Cardiac muscle cell (in vitro differentiated cells and primary cell): Measurements from ENCODE around the gene BEST3. TPM values are rescaled to one million over a fixed set of nuclear protein-coding genes. Genes with fewer than 3 reads are reported as not detected.
A peak's percentile ranks its signal among the peaks of the same experiment; 100 is the strongest.

Source experiments
- DNase-seq, 2 donors: peaks; one replicate each; pipeline versions ENCODE4 v3.0.0 to v3.0.0-alpha.2; 2010 to 2017; ENCODE audit warnings: low read depth in 1 of 2, low spot score in 1 of 2
- H3K27ac ChIP-seq: fragments of 200-600 bp; sonication (generic); 2 replicates; pipeline ENCODE4 v1.5.1; 2016
- H3K27me3 ChIP-seq: fragments of 200-600 bp; sonication (generic); 2 replicates; pipeline ENCODE4 v1.6.0; 2016; ENCODE audit warnings: control low read depth
- H3K36me3 ChIP-seq: fragments of 200-600 bp; sonication (generic); 2 replicates; pipeline ENCODE4 v1.5.1; 2016; ENCODE audit warnings: control low read depth
- H3K4me1 ChIP-seq: fragments of 200-600 bp; sonication (generic); 2 replicates; pipeline ENCODE4 v1.8.1; 2017; ENCODE audit warnings: low read depth, mild to moderate bottlenecking, mixed run types
- H3K4me3 ChIP-seq: fragments of 200-600 bp; sonication (generic); 2 replicates; pipeline ENCODE4 v1.5.1; 2016; ENCODE audit warnings: mild to moderate bottlenecking
- H3K9me3 ChIP-seq: fragments of 200-600 bp; sonication (generic); 2 replicates; pipeline ENCODE4 v1.5.1; 2017; ENCODE audit warnings: low read depth, mild to moderate bottlenecking, control low read depth
- polyA plus RNA-seq: library from polyadenylated mRNA; unstranded; fragments of >200 nt; fragmentation: Nextera tagmentation; extraction: Ambion mirVana; gene quantifications from 2 replicates; pipeline ENCODE4 v1.2.1, GENCODE V29; 2016
- total RNA-seq: library from RNA; depleted of rRNA; stranded (reverse); fragments of >200 nt; gene quantifications from 2 replicates; pipeline ENCODE4 v1.2.3, GENCODE V29; 2016
- TF ChIP-seq, protein P1 (sequence below): IDR thresholded peaks from 2 replicates; pipeline ENCODE4 v1.5.1; 2012; ENCODE audit warnings: low read depth, mild to moderate bottlenecking, low read length

BEST3 gene
- total and polyA plus RNA-seq, 2 experiments from 2014 or later = not detected

DNA sequence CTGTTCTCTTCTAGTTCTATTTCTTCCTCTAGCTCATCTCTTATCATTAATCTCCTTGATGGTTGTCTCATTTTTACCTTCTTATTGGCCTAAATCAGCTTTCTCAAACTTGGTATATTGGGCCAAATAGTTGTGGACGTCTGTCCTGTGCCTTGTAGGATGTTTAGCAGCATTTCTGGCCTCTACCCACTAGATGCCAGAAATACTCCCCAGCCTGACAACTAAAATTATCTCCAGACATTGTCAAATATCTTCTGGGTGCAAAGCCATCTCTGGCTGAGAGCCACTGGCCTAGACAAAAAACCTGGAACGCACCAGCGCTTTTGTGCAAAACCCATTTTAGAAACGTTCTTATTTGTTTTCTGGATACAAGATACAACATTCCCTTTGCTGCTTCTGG lies 49.6 kb downstream of the BEST3 start:
- TF ChIP-seq, protein P1, sequence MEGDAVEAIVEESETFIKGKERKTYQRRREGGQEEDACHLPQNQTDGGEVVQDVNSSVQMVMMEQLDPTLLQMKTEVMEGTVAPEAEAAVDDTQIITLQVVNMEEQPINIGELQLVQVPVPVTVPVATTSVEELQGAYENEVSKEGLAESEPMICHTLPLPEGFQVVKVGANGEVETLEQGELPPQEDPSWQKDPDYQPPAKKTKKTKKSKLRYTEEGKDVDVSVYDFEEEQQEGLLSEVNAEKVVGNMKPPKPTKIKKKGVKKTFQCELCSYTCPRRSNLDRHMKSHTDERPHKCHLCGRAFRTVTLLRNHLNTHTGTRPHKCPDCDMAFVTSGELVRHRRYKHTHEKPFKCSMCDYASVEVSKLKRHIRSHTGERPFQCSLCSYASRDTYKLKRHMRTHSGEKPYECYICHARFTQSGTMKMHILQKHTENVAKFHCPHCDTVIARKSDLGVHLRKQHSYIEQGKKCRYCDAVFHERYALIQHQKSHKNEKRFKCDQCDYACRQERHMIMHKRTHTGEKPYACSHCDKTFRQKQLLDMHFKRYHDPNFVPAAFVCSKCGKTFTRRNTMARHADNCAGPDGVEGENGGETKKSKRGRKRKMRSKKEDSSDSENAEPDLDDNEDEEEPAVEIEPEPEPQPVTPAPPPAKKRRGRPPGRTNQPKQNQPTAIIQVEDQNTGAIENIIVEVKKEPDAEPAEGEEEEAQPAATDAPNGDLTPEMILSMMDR = no peak
- H3K4me3 ChIP-seq = no peak overlapping the region
- no peaks in the 10 kb centered on the region for H3K9me3 ChIP-seq
- peaks cover 9% of the 10 kb centered on the region for H3K4me1 ChIP-seq
- no peak for DNase-seq
- no peaks in the 10 kb centered on the region for H3K27me3 ChIP-seq
- H3K36me3 ChIP-seq = no peaks in the 10 kb centered on the region
- no peak overlapping the region for H3K27ac ChIP-seq

GRCh38 chr12:69648476-69648875 lies 50.6 kb downstream of the BEST3 start:
- H3K4me1 ChIP-seq = peaks cover 9% of the 10 kb centered on the region
- no peak overlapping the region for H3K27ac ChIP-seq
- H3K36me3 ChIP-seq = no peaks in the 10 kb centered on the region
- no peaks in the 10 kb centered on the region for H3K27me3 ChIP-seq
- TF ChIP-seq, protein P1 = no peak
- peak in 1 of 2 donors; percentile 91 for DNase-seq
- H3K9me3 ChIP-seq = no peaks in the 10 kb centered on the region
- no peak overlapping the region for H3K4me3 ChIP-seq

DNA sequence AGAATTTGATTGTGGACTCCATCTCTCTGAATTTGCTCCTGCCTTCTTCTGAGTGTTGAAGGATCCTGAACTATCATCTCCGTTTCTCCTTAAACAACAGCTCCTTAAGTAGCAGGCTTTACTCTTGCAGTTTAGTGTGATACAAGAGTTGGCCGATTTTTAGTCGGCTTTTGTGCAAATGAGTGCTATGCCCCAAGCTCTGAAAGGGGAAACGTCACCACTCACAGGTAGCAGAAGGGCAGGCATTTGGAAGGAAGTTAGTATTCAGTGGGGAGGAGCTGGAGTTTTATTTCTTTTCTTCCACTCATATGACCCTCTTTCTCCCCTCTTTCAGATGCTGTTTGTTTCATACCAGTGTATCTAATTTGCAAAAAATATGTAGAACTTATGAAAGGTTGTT lies 51.9 kb downstream of the BEST3 start:
- Histone ChIP-seq H3K36me3 (no peaks in the 10 kb centered on the region), H3K27ac (peak overlapping the region; percentile 52), H3K27me3 (no peaks in the 10 kb centered on the region), H3K9me3 (no peaks in the 10 kb centered on the region), H3K4me3 (no peak overlapping the region), H3K4me1 (peaks cover 9% of the 10 kb centered on the region)
- DNase-seq = peak in 1 of 2 donors; percentile 31
- TF ChIP-seq, protein P1 = no peak

GRCh38 chr12:69645031-69645430 lies 54.1 kb downstream of the BEST3 start:
- Histone ChIP-seq H3K4me3 (no peak overlapping the region), H3K27me3 (no peaks in the 10 kb centered on the region), H3K4me1 (peaks cover 9% of the 10 kb centered on the region), H3K9me3 (no peaks in the 10 kb centered on the region), H3K27ac (no peak overlapping the region), H3K36me3 (no peaks in the 10 kb centered on the region)
- TF ChIP-seq, protein P1 = no peak
- no peak for DNase-seq

GRCh38 chr12:69644511-69644910 lies 54.6 kb downstream of the BEST3 start:
- H3K36me3 ChIP-seq = no peaks in the 10 kb centered on the region
- H3K9me3 ChIP-seq = no peaks in the 10 kb centered on the region
- no peaks in the 10 kb centered on the region for H3K27me3 ChIP-seq
- TF ChIP-seq, protein P1 = no peak
- H3K4me3 ChIP-seq = no peak overlapping the region
- H3K27ac ChIP-seq = no peak overlapping the region
- DNase-seq = no peak
- peaks cover 9% of the 10 kb centered on the region for H3K4me1 ChIP-seq

- no peaks in the 10 kb centered on the region for H3K36me3 ChIP-seq
- H3K4me3 ChIP-seq = no peak overlapping the region
- TF ChIP-seq, protein P1 = no peak
Observed at GRCh38 chr12:69642531-69642930, 56.6 kb downstream of the BEST3 start.

More at GRCh38 chr12:69642531-69642930, 56.6 kb downstream of the BEST3 start:
- H3K9me3 ChIP-seq = no peaks in the 10 kb centered on the region
- H3K4me1 ChIP-seq = peaks cover 9% of the 10 kb centered on the region
- no peaks in the 10 kb centered on the region for H3K27me3 ChIP-seq
- no peak overlapping the region for H3K27ac ChIP-seq
- DNase-seq = no peak
